NCI-H2029 treated with DMSO at 0.1 percent for 48 hours (cell line): ENCODE data around the gene KCNK7.

Experiments used
- DNase-seq: peaks from one replicate; lab custom pipeline; 2025; lab: John Stamatoyannopoulos, UW

The KCNK7 gene

DNA sequence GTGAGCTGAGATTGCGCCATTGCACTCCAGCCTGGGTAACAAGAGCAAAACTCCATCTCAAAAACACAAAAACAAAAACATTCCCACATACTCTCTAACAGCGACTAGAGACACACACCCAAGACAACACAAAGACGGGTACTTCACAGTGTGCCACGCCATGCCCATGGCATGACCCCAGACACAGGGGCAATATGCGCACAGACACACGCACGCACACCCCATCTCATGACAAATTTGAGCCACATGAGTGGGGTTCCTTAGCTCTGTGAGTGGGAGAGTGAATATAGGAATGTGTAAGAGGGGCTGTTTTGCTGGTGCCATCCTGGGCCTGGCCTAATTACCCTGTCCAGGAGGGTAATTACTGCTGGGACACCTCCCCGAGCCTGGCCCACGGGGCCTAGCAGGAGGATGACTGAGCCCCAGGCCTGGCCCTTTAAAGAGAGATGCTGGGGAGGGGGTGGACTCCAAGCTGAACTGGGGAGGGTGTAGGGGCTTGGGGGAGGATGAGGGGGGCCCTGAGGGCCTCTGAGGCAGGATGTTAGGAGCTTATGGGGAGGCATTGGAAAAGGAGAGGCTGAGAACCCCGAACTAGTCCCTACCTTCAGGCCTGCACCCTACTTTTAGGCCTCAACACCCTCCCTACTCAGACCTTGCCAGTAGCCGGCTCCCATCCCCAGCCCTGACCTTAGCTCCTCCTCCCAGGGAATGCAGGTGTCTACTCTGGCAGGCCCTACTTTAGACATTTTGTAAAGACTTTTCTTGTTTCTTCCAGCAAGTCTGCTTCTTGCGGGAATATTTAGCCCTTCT, 38.9 kb downstream of the KCNK7 start:
- DNase-seq, result no peak

DNA sequence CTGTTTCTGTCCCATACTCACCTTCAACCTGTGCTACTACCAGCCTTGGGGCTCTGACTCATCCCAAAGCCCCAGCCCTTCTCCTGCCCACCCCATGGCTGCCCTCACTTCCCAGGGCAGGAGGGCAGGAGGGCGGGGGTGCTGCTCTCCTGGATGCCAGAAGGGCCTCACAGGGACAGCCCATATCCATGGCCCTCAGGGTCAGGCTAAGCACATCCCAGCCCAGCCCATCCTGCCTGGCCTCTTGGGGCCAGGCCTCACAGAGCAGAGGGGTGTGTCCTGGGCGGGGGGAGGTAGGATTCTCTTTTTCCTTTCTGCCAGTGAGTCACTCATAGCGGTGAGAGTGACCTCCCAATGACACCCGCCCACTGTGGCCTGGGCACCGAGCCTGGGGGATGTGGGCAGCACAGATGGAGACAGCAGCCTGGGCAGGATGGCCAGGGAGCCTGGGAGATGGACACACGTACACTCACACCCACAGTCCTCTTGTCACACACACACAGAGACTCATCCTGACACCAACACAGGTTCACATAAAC, 39.8 kb downstream of the KCNK7 start:
- no peak for DNase-seq

DNA sequence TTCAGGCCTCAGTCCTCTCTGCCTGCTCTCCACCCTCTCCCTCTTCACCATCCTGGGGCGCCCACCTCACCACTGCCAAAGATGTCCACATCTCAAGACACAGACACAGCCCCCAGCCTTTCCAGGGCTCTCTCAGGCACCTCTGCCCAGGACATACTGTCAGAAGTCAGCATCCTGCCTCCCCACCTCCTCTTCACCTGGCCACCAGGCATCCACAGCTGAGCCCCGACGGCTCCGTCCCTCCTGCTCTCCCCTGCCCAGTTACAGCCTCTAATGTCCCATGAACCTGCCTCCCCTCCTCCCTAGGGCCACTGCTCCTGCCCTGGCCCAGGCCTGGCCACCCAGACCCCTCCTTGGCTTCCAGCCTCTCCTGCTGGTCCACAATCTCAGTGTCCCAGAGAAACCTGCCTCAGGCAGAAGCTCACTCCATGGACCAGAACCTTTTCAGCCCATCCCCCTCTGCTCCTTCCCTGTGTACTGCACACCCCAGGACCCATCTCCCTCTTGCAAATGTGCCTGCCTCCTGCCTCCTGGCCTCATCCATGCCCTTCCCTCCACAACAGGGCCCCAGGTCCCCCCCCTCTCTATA, 40.7 kb downstream of the KCNK7 start:
- DNase-seq, result no peak

DNA sequence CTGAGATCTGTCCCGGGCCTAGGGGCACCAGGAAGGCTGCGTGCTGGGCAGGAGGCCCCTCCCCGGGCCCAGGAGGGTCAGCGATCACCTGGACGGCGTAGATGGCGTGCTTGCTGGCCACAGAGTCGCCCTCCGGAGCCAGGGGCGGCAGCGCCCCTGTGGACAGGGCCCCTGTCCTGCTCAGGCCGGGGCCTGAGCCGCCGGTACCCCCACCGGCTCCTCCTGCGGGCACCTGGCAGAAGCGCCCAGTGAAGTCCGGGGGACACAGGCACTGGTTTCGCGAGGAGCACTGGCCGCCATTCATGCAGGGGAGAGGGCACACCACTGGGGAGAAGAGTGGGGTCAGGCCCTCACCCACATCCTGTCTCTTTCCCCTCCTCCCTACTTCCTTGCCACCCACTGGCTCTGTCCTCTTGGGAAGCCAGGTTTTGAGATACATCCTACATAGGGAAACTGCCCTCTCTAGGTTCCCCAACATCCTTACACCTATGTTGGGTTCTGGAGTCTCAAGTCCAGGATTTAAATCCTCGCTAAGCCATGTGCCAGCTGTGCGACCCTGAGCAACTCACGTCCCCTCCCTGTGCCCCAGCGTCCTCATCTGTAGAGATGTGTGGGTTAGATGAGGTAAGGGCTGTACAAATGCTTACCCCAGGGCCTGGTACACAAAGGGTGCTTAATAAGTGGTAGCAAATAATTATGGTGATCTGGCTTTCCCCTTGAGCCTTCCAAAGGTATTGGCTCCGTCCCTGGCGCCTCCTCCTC, 41.4 kb downstream of the KCNK7 start:
- no peak for DNase-seq

DNA sequence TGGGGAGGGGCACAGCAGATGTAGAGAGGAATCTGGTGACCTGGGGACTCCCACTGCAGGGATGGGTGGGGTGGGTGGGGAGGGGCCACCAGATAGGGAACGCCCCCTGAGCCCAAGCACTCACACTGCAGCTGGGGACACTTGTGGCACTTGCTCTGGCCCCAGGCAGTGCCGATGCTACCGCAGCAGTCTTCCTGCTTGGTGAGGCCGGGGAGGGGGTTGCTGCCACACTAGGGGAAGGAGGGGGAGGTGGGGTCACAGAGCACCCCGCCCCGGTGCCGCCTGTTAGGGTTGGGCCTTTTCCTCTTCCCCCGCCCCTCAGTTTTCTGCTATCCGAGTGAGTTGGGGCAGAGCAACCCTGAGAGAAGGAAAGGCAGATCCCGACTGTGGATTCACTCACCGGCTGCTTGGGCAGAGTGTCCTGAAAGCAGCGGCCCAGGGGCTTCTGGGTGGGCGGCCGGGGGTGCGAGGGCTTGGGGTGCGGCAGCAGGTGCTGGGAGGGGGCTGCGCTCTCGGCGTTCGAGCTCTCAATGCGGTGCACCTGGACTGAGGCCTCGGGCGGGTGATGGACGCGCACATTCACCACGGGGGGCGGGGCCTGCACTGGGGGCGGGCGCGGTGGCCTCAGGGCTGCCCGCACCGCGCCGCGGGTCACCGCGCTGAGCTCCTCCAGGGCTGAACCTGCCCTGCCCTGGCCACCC, 42.1 kb downstream of the KCNK7 start:
- DNase-seq, result peak; percentile 62

DNA sequence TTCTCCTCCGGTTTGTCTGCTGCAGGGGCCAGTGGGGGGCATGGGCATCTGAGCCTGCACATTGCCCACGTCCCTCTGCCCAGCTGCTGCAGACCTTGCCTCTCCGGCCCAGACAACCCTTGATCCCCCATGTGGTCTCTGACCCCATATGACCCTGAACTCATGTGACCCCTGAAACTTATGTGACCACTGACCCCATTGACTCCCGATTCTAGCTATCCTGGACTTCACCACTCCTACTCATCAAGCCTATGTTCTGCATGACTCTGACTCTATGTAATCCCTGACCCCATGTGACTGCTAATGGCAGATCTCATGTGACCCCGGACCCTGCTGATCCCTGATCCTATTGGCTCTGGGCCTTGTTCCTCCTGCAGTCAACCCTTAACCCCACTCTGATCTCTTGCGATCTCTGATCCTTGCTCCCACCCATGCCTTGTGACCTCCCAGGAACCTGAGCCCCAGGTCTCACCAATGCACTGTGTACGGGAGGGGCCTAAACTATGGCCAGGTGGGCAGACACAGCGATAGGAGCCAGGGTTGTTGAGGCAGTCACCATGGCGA, 43.1 kb downstream of the KCNK7 start:
- no peak for DNase-seq

DNA sequence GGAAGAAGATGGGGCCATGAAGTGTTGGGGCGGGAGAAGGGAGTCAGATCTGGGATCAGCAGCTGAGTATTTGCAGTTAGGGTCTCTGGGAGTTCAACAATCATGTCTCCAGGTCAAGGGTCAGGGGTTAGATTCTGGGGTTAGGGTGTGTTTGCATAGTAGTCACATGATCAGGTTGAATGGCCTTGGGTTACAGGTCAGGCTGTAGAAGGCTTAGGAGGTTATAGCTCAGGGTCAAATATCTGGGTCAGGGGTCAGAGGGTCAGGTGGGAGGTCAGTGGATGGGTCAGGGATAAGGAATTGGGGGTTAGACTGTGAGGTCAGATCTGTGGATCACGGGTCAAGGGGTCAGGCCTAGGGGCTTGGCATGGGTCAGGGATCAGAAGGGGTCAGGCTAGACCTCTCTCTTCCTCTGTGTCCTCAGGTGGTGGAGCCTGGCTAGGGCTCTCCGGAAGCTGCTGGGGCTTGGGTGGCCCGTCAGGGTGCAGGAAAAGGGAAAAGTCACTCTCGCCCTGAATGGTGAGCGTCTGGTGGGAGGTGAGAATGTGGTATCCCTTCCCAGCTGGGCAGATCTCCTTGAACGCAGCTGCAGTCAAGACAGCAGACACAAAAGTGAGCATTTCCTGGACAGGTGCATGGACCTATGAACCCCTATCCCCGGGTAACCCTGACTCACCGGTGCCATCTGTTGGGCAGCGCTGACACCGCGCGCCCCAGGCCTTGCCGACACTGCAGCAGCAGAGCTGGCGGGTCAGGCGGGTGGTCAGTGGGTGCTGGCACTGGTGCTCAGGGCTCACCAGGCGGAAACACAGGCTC, 43.8 kb downstream of the KCNK7 start:
- peak; percentile 50 for DNase-seq

DNA sequence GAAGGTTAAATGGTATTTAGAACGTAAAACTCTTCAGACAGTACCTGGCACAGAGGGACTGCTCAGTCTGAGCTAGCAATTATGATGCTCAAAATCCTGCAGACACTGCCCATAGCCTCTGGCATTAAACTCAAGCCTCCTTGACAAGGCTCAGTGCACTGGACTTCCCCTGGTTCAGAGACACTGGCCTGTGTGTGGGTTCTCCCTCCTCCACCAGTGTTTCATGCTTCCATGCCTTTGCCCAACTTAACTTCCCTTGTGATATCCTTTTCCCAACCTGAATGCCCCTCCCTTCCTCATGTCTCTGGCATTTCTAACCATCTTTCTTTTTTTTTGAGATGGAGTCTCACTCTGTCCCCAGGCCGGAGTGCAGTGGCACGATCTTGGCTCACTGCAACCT, 46.5 kb downstream of the KCNK7 start:
- no peak for DNase-seq

DNA sequence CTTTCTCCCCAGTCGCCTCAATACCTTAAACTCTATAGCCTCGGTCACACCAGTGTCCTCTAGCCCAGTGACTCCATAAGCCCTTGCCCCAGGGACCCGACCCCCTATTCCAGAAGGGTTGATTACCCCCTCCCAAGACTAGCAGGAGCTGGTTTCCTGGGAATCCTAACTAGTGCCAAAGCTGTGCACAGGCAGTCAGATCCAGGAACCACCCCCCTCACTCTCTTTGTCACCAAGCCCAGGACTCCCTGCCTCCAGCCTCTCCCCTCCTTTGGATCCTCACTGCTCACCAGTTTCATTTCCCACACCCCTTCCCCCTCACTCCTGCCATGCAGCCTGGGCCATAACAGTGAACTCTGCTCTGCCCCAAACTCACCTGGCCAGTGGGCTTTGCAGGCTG, 47.2 kb downstream of the KCNK7 start:
- DNase-seq, result no peak

DNA sequence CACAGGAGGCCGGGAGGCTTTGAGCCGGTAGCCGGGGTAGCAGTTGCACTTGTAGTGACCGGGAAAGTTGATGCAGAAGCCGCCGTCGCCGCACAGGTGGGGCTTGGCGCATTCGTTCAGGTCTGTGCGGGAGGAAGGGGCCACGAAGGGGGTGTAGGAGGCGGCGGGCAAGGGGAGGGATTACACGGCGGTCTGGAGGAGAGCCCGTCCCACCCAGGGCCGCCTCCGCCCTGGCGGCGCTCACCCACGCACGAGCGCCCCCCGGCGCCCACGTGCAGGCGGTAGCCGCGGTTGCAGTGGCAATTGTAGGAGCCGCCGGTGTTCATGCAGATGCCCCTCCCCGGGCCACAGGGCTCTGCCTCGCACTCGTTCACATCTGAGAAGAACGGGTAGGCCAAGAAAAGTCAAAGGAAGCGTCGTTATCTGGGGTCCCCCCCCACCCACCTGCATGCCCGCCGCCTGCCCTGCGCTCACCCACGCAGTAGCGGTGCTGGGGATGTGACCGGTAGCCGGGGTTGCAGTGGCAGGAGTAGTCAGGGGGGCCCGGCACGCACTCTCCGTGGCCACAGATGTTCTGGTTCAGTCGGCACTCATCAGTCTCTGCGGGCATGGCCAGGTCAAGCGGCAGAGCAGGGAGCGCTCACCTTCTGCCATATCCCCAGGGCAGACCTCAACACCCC, 48.0 kb downstream of the KCNK7 start:
- no peak for DNase-seq

DNA sequence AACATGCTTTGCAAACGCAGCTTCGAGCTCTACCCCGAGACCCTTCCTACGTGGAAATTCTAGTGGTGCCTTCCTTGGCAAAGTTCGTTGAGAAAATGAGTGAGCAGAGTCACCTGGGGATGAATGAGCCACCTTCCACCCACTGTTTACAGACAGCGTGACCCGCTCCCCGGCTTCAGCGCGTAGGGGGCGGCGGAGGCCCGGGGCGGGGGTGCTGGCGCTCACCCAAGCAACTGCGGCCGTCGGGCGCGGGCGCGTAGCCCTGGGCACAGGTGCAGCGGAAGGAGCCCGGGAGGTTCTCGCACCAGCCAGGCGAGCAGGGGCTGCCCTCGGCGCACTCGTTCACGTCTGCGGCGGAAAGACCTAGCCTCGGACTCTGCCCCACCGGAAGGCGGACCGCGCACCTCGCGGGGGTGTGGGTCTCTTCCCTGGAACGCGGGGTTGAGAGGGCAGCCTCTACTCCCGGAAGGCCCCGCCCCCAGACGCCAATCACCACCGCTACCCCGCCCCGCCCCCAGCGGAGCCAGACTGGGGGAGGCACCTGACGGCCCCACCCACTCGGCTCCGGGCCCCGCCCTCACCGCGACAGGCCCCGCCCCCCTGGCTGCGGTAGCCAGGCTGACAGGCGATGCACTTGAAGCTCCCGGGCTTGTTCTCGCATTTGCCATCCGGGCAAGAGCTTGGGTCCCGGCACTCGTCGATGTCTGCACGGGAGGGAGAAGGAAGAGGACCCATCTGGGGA, 49.2 kb downstream of the KCNK7 start:
- DNase-seq, result peak; percentile 77

DNA sequence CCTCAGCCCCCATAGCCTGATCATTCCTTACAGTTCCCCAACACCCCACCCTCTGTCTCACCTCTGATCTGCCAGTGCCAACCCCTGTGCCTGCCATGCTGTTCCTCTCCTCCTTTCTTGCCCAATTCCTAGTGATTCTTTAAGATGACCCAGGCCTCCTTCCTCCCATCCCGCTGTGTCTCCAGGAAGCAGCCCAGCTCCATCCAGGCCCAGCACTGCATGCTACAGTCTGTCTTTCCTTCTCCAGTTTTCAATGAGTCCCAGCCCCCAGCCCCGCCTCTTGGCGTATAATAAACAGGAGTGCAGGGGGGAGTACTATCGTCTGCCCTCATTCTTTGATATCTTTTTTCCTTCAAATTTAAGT, 49.8 kb downstream of the KCNK7 start:
- DNase-seq, result no peak
